Liver (tissue), 9 donors: ENCODE results near the gene YPEL2. TPM values are rescaled to one million over a fixed set of nuclear protein-coding genes. Genes with fewer than 3 reads are reported as not detected.

Source experiments
- DNase-seq: peaks from one replicate; pipeline ENCODE4 v3.0.0-alpha.2; 2017; ENCODE audit warnings: low spot score
- H3K27ac ChIP-seq, 2 donors: one replicate each; pipeline ENCODE4 v1.7.0; 2013; ENCODE audit warnings: inconsistent platforms in 2 of 2, low read length in 2 of 2, control low read depth in 1 of 2, low read depth in 1 of 2, mild to moderate bottlenecking in 1 of 2
- H3K27me3 ChIP-seq, 4 donors: one replicate each; pipeline versions ENCODE4 v1.6.1 to v1.7.0; 2013; ENCODE audit warnings: low read length in 3 of 4, inconsistent platforms in 1 of 4, mild to moderate bottlenecking in 1 of 4, moderate library complexity in 1 of 4; ENCODE audit not compliant: control insufficient read depth in 4 of 4, insufficient read depth in 4 of 4
- H3K36me3 ChIP-seq, 4 donors: one replicate each; pipeline versions ENCODE4 v1.6.1 to v1.7.0; 2013; ENCODE audit warnings: low read length in 3 of 4, mild to moderate bottlenecking in 3 of 4, low read depth in 1 of 4, moderate library complexity in 1 of 4; ENCODE audit not compliant: control insufficient read depth in 4 of 4, insufficient read depth in 3 of 4
- H3K4me1 ChIP-seq, 4 donors: one replicate each; pipeline versions ENCODE4 v1.6.1 to v1.7.0; 2013; ENCODE audit warnings: low read length in 3 of 4, mild to moderate bottlenecking in 3 of 4, moderate library complexity in 1 of 4; ENCODE audit not compliant: control insufficient read depth in 4 of 4, insufficient read depth in 4 of 4
- H3K4me3 ChIP-seq, 3 donors: one replicate each; pipeline versions ENCODE4 v1.6.1 to v1.7.0; 2013; ENCODE audit warnings: low read length in 3 of 3, control low read depth in 1 of 3, low read depth in 1 of 3, mild to moderate bottlenecking in 1 of 3
- H3K9ac ChIP-seq, 2 donors: one replicate each; pipeline ENCODE4 v1.7.0; 2013; ENCODE audit warnings: low read length in 2 of 2, mild to moderate bottlenecking in 2 of 2, moderate library complexity in 2 of 2, control low read depth in 1 of 2, low read depth in 1 of 2
- H3K9me3 ChIP-seq, 4 donors: one replicate each; pipeline versions ENCODE4 v1.6.1 to v1.7.0; 2013; ENCODE audit warnings: low read length in 3 of 4; ENCODE audit not compliant: control insufficient read depth in 4 of 4
- EGR1 ChIP-seq, 2 donors: IDR thresholded peaks; 2 replicates each; pipeline ENCODE4 v1.6.1; 2016 to 2018; ENCODE audit warnings: antibody characterized with exemption in 2 of 2, low read depth in 2 of 2
- FOXA1 ChIP-seq: IDR thresholded peaks from 2 replicates; pipeline ENCODE4 v1.6.1; 2016; ENCODE audit warnings: antibody characterized with exemption
- FOXA2 ChIP-seq: IDR thresholded peaks from 2 replicates; pipeline ENCODE4 v1.6.1; 2016; ENCODE audit warnings: antibody characterized with exemption
- GABPA ChIP-seq, 2 donors: IDR thresholded peaks in 1 of 2; conservative IDR thresholded peaks in 1 of 2; 2 replicates each; pipeline ENCODE4 v1.6.1; 2016; ENCODE audit warnings: antibody characterized with exemption in 2 of 2, mild to moderate bottlenecking in 1 of 2, moderate library complexity in 1 of 2
- HNF4A ChIP-seq, 2 donors: conservative IDR thresholded peaks; 2 replicates each; pipeline ENCODE4 v1.6.1; 2016; ENCODE audit warnings: antibody characterized with exemption in 2 of 2, mild to moderate bottlenecking in 2 of 2
- HNF4G ChIP-seq: IDR thresholded peaks from 2 replicates; pipeline ENCODE4 v1.6.1; 2016; ENCODE audit warnings: antibody characterized with exemption
- JUND ChIP-seq, 2 donors: IDR thresholded peaks; 2 replicates each; pipeline ENCODE4 v1.6.1; 2016; ENCODE audit warnings: antibody characterized with exemption in 2 of 2
- NR2F2 ChIP-seq: IDR thresholded peaks from 2 replicates; pipeline ENCODE4 v1.6.1; 2016; ENCODE audit warnings: antibody characterized with exemption
- RAD21 ChIP-seq, 2 donors: IDR thresholded peaks; 2 replicates each; pipeline ENCODE4 v1.6.1; 2016; ENCODE audit warnings: antibody characterized with exemption in 2 of 2, mild to moderate bottlenecking in 2 of 2
- RXRA ChIP-seq, 2 donors: IDR thresholded peaks; 2 replicates each; pipeline ENCODE4 v1.6.1; 2017 to 2018; ENCODE audit warnings: antibody characterized with exemption in 2 of 2, mild to moderate bottlenecking in 1 of 2
- SP1 ChIP-seq: IDR thresholded peaks from 2 replicates; pipeline ENCODE4 v1.6.1; 2018; ENCODE audit warnings: antibody characterized with exemption, mild to moderate bottlenecking
- TAF1 ChIP-seq: conservative IDR thresholded peaks from 2 replicates; pipeline ENCODE4 v1.6.1; 2016; ENCODE audit warnings: antibody characterized with exemption, mild to moderate bottlenecking
- YY1 ChIP-seq: IDR thresholded peaks from 2 replicates; pipeline ENCODE4 v1.6.1; 2016; ENCODE audit warnings: antibody characterized with exemption, mild to moderate bottlenecking
- WGBS: extraction: QIAGEN DNeasy Blood & Tissue Kit; methylation state at CpG from one replicate; pipeline ENCODE4 v1.1.7; 2013; 5-methylcytosine and 5-hydroxymethylcytosine counted together
- polyA plus RNA-seq, 2 donors: library from polyadenylated mRNA; stranded (reverse) in 1 of 2; unstranded in 1 of 2; fragments of 200-250 nt in 1 of 2; fragments of >200 nt in 1 of 2; fragmentation: Nextera tagmentation in 1 of 2; extraction: Ambion mirVana in 1 of 2; gene quantifications; one replicate each; pipeline versions ENCODE4 v1.2.1 to v1.2.3, GENCODE V29; 2013 to 2015
- total RNA-seq, 2 donors: library from RNA; depleted of rRNA; stranded (reverse); fragments of >200 nt; gene quantifications; one replicate each; pipeline ENCODE4 v1.2.3, GENCODE V29; 2014
- TF ChIP-seq, protein P1 (sequence below): fragments of 150-350 bp; IDR thresholded peaks from 2 replicates; pipeline ENCODE4 v1.5.1; 2017; ENCODE audit warnings: improper control_type of control experiment, low read depth, low read length; ENCODE audit not compliant: missing input control
- TF ChIP-seq, protein P2 (sequence below): IDR thresholded peaks from 2 replicates; pipeline ENCODE4 v1.6.1; 2016; ENCODE audit warnings: antibody characterized with exemption
- TF ChIP-seq, protein P3 (sequence below): IDR thresholded peaks from 2 replicates; pipeline ENCODE4 v1.6.1; 2016; ENCODE audit warnings: antibody characterized with exemption
- TF ChIP-seq, protein P4 (sequence below): IDR thresholded peaks from 2 replicates; pipeline ENCODE4 v1.6.1; 2016; ENCODE audit warnings: antibody characterized with exemption
- TF ChIP-seq, protein P5 (sequence below): IDR thresholded peaks from 2 replicates; pipeline ENCODE4 v1.6.1; 2016; ENCODE audit warnings: antibody characterized with exemption, mild to moderate bottlenecking
- donor health status: healthy.
- donor health status: healthy.
- donor health status: healthy.
- donor health status: healthy.
- donor health status: healthy.

YPEL2 gene
- total and polyA plus RNA-seq, 4 donors, result 4.2 to 23.8 (median 11.3) TPM

DNA sequence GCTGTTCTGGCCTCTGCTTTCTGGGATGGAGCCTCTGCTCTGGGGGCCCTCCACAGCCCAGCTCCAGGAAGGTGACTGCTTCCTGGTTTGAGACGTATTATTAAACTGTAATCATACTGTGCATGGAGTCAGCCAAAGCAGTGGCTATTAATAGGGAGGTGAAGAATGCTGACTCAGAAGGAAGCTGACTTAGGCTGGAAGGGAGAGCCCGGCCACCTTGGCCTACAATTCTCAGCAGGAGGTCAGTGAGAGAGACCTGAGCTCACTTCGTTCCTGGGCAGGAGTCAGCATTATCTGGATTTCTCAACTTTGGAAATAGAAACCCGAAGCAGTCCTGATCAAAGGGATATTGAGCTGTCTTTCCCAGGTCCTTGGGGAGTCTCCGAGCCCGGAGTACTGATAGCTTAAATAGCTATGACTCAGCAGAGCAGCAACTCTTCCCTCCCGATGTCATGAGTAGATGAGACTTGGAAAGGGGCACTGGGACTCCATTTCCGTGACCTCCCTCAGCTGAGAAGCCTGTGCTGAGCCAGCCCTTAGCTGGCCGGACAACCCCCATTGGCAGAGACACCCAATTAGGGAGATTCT, 91.8 kb downstream of the YPEL2 start:
- H3K9me3 ChIP-seq, result no peaks in the 10 kb centered on the region
- no peaks in the 10 kb centered on the region for H3K36me3 ChIP-seq
- peak overlapping the region; percentile 42 to 57 for H3K27ac ChIP-seq
- no peaks in the 10 kb centered on the region for H3K27me3 ChIP-seq
- no peak overlapping the region for H3K4me3 ChIP-seq
- 50% methylated on average over 9 of the region's 9 CpGs for WGBS
- peak in 1 of 2 donors; percentile 11 for TF ChIP-seq RXRA (IDR thresholded peaks at IDR 0.05)
- no peak for TF ChIP-seq GABPA (IDR thresholded peaks at IDR 0.05 in 1 of 2, conservative IDR thresholded peaks at IDR 0.05 in 1 of 2)
- H3K4me1 ChIP-seq, result peaks cover 13 to 55% (median 45%) of the 10 kb centered on the region in 4 donors
- H3K9ac ChIP-seq, result no peak overlapping the region
- no peak for DNase-seq

- Histone ChIP-seq H3K9ac (no peak overlapping the region), H3K4me3 (no peak overlapping the region), H3K27me3 (no peaks in the 10 kb centered on the region), H3K36me3 (no peaks in the 10 kb centered on the region), H3K9me3 (no peaks in the 10 kb centered on the region), H3K4me1 (peaks cover 17 to 60% (median 48%) of the 10 kb centered on the region in 4 donors), H3K27ac (peak overlapping the region; percentile 57 to 80)
- WGBS, result 93% methylated on average over 9 of the region's 9 CpGs
- no peak for DNase-seq
- no peak for TF ChIP-seq JUND (IDR thresholded peaks at IDR 0.05)
- TF ChIP-seq GABPA (IDR thresholded peaks at IDR 0.05 in 1 of 2, conservative IDR thresholded peaks at IDR 0.05 in 1 of 2), result no peak
- TF ChIP-seq EGR1 (IDR thresholded peaks at IDR 0.05; ENCODE audit: low read depth in 2 of 2), result no peak
- no peak for TF ChIP-seq FOXA1
- no peak for TF ChIP-seq HNF4G
- TF ChIP-seq, protein P1, sequence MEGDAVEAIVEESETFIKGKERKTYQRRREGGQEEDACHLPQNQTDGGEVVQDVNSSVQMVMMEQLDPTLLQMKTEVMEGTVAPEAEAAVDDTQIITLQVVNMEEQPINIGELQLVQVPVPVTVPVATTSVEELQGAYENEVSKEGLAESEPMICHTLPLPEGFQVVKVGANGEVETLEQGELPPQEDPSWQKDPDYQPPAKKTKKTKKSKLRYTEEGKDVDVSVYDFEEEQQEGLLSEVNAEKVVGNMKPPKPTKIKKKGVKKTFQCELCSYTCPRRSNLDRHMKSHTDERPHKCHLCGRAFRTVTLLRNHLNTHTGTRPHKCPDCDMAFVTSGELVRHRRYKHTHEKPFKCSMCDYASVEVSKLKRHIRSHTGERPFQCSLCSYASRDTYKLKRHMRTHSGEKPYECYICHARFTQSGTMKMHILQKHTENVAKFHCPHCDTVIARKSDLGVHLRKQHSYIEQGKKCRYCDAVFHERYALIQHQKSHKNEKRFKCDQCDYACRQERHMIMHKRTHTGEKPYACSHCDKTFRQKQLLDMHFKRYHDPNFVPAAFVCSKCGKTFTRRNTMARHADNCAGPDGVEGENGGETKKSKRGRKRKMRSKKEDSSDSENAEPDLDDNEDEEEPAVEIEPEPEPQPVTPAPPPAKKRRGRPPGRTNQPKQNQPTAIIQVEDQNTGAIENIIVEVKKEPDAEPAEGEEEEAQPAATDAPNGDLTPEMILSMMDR, result no peak
- TF ChIP-seq, protein P2, sequence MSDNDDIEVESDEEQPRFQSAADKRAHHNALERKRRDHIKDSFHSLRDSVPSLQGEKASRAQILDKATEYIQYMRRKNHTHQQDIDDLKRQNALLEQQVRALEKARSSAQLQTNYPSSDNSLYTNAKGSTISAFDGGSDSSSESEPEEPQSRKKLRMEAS, result no peak
- no peak for TF ChIP-seq RAD21 (IDR thresholded peaks at IDR 0.05)
- TF ChIP-seq, protein P3, sequence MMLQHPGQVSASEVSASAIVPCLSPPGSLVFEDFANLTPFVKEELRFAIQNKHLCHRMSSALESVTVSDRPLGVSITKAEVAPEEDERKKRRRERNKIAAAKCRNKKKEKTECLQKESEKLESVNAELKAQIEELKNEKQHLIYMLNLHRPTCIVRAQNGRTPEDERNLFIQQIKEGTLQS, result no peak
- no peak for TF ChIP-seq HNF4A (conservative IDR thresholded peaks at IDR 0.05)
- TF ChIP-seq, protein P4, sequence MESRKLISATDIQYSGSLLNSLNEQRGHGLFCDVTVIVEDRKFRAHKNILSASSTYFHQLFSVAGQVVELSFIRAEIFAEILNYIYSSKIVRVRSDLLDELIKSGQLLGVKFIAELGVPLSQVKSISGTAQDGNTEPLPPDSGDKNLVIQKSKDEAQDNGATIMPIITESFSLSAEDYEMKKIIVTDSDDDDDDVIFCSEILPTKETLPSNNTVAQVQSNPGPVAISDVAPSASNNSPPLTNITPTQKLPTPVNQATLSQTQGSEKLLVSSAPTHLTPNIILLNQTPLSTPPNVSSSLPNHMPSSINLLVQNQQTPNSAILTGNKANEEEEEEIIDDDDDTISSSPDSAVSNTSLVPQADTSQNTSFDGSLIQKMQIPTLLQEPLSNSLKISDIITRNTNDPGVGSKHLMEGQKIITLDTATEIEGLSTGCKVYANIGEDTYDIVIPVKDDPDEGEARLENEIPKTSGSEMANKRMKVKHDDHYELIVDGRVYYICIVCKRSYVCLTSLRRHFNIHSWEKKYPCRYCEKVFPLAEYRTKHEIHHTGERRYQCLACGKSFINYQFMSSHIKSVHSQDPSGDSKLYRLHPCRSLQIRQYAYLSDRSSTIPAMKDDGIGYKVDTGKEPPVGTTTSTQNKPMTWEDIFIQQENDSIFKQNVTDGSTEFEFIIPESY, result no peak
- no peak for TF ChIP-seq RXRA (IDR thresholded peaks at IDR 0.05)
- no peak for TF ChIP-seq TAF1
- TF ChIP-seq YY1, result no peak
- no peak for TF ChIP-seq SP1
- TF ChIP-seq, protein P5, sequence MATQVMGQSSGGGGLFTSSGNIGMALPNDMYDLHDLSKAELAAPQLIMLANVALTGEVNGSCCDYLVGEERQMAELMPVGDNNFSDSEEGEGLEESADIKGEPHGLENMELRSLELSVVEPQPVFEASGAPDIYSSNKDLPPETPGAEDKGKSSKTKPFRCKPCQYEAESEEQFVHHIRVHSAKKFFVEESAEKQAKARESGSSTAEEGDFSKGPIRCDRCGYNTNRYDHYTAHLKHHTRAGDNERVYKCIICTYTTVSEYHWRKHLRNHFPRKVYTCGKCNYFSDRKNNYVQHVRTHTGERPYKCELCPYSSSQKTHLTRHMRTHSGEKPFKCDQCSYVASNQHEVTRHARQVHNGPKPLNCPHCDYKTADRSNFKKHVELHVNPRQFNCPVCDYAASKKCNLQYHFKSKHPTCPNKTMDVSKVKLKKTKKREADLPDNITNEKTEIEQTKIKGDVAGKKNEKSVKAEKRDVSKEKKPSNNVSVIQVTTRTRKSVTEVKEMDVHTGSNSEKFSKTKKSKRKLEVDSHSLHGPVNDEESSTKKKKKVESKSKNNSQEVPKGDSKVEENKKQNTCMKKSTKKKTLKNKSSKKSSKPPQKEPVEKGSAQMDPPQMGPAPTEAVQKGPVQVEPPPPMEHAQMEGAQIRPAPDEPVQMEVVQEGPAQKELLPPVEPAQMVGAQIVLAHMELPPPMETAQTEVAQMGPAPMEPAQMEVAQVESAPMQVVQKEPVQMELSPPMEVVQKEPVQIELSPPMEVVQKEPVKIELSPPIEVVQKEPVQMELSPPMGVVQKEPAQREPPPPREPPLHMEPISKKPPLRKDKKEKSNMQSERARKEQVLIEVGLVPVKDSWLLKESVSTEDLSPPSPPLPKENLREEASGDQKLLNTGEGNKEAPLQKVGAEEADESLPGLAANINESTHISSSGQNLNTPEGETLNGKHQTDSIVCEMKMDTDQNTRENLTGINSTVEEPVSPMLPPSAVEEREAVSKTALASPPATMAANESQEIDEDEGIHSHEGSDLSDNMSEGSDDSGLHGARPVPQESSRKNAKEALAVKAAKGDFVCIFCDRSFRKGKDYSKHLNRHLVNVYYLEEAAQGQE, result no peak
- TF ChIP-seq NR2F2, result no peak
- no peak for TF ChIP-seq FOXA2
Observed at GRCh38 chr17:59423903-59424302, 92.4 kb downstream of the YPEL2 start.
